ENCODE measurements around the gene EIF2A. TPM values are rescaled to one million over a fixed set of nuclear protein-coding genes. Genes with fewer than 3 reads are reported as not detected.

EIF2A gene
- total RNA-seq, 1 experiment from 2014 or later, result 74.1 TPM

DNA sequence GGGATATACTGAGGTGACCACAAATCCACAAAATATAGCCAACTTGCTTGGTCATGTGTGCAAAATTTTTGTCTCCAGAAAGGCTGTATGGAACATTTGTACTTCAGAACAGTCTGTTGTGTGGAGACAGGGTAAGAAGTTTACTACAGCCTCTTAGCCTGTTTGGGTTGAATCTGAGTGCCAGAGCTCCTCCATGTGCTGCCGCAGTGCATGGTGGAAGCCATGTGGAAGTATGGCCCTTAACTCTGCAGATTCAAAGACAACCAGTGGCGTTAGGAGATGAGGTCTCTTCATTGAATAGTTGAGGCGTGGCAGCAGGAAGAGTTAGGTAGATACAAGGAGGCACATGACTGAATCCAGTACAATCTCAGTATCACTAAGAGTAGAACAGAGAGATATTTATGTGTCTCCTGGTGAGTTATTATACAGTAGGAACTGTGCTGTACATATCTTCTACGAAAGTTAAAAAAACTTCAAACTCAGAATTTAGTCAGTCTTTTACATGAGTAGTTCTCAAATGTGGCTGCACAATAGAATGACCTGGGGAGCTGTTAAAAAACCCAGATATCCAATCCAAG lies 9.4 kb downstream of the EIF2A start:
- H2BK12ac ChIP-seq (ENCODE audit: insufficient read length, low read depth, low read length), result no peak overlapping the region
- peaks cover 4% of the 10 kb centered on the region; the same call in 1 of the 2 replicates for H3K79me2 ChIP-seq (ENCODE audit: insufficient read depth, low read length)
- H4K8ac ChIP-seq (replicated peaks; ENCODE audit: insufficient read length, low read depth, low read length), result no peak overlapping the region
- H3K9ac ChIP-seq (ENCODE audit: extremely low read depth, insufficient read length, low read length), result no peak overlapping the region
- WGBS (ENCODE audit: extremely low coverage, insufficient read length, low lambda C conversion rate), result no CpG with 5 or more reads among the region's 4 CpGs
- H4K5ac ChIP-seq (ENCODE audit: insufficient read length, low read depth, low read length), result no peak overlapping the region
- Mint-ChIP-seq H3K27ac (peak overlapping the region in 1 of 3 experiments; percentile 26; a peak in 1 of 7 replicates), H3K27me3 (ENCODE audit: low read depth) (no peaks in the 10 kb centered on the region), H3K9me3 (no peaks in the 10 kb centered on the region), H3K4me3 (no peak overlapping the region), H3K4me1 (no peaks in the 10 kb centered on the region), H3K36me3 (ENCODE audit: insufficient read depth in 1 of 3, low read depth in 3 of 3) (peaks cover 19 to 44% (median 25%) of the 10 kb centered on the region in 3 experiments; a peak in 6 of 7 replicates)
- H4K91ac ChIP-seq (ENCODE audit: insufficient read length, low read depth, low read length), result no peak overlapping the region
- no peak overlapping the region for H2BK120ac ChIP-seq (ENCODE audit: low read depth, low read length, poor library complexity, severe bottlenecking)
- no peaks in the 10 kb centered on the region for H3K9me3 ChIP-seq (ENCODE audit: control insufficient read depth, low read depth, low read length)
- H2BK20ac ChIP-seq (ENCODE audit: low read depth, low read length, poor library complexity, severe bottlenecking), result no peak overlapping the region
- no peak overlapping the region for H3K14ac ChIP-seq (ENCODE audit: insufficient read depth, low read length)
- no peak overlapping the region for H3K4ac ChIP-seq (ENCODE audit: low read depth, low read length)
- no peak overlapping the region for H3K4me2 ChIP-seq (ENCODE audit: insufficient read depth, insufficient read length, low read length)
- H3K56ac ChIP-seq (ENCODE audit: insufficient read length, low read depth, low read length), result no peak overlapping the region
- no peaks in the 10 kb centered on the region for H3K27me3 ChIP-seq (ENCODE audit: insufficient read depth, low read length)
- H2AK5ac ChIP-seq (ENCODE audit: insufficient read length, low read length), result no peak overlapping the region
- H3K23ac ChIP-seq (ENCODE audit: insufficient read length, low read depth, low read length), result no peak overlapping the region
- H3K4me1 ChIP-seq (ENCODE audit: insufficient read depth, low read length), result no peaks in the 10 kb centered on the region
- no peak overlapping the region for H3K27ac ChIP-seq (ENCODE audit: insufficient read length, low read depth, low read length)
- no peak overlapping the region for H3T11ph ChIP-seq (ENCODE audit: low read length)
- DNase-seq, result no peak
- no peak overlapping the region for H3K18ac ChIP-seq (ENCODE audit: insufficient read length, low read depth, low read length)
- TF ChIP-seq, protein P1, sequence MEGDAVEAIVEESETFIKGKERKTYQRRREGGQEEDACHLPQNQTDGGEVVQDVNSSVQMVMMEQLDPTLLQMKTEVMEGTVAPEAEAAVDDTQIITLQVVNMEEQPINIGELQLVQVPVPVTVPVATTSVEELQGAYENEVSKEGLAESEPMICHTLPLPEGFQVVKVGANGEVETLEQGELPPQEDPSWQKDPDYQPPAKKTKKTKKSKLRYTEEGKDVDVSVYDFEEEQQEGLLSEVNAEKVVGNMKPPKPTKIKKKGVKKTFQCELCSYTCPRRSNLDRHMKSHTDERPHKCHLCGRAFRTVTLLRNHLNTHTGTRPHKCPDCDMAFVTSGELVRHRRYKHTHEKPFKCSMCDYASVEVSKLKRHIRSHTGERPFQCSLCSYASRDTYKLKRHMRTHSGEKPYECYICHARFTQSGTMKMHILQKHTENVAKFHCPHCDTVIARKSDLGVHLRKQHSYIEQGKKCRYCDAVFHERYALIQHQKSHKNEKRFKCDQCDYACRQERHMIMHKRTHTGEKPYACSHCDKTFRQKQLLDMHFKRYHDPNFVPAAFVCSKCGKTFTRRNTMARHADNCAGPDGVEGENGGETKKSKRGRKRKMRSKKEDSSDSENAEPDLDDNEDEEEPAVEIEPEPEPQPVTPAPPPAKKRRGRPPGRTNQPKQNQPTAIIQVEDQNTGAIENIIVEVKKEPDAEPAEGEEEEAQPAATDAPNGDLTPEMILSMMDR (conservative IDR thresholded peaks at IDR 0.05), result no peak
- no peak overlapping the region for H2BK15ac ChIP-seq (ENCODE audit: low read depth, low read length)
- H4K20me1 ChIP-seq (ENCODE audit: control insufficient read depth, insufficient read depth, insufficient read length), result no peaks in the 10 kb centered on the region
- no peak overlapping the region for H2BK5ac ChIP-seq (ENCODE audit: insufficient read length, low read length)
- no peaks in the 10 kb centered on the region for H3K23me2 ChIP-seq (ENCODE audit: insufficient read length, low read depth, low read length, poor library complexity, severe bottlenecking)
- no peak overlapping the region for H2AFZ ChIP-seq (ENCODE audit: low read length)
- peaks cover 6% of the 10 kb centered on the region for H3K79me1 ChIP-seq (ENCODE audit: insufficient read depth, low read depth, low read length, poor library complexity, severe bottlenecking)

Data from H9 (cell line).